Astrocyte of the hippocampus (primary cell): ENCODE results near the gene POM121C.
A peak's percentile ranks its signal among the peaks of the same experiment; 100 is the strongest.
"Not testable (repeated sequence)": the region's sequence is repeated elsewhere in the genome, so short reads cannot be mapped to it uniquely, and the experiment has no call there.

ENCODE experiments used
- DNase-seq: peaks from one replicate; pipeline ENCODE4 v3.0.0; 2011; ENCODE audit warnings: low read depth, low spot score

Gene POM121C

GRCh38 chr7:75485979-75486643, at the start of gene POM121C:
Gene POM121C, minus strand, starts transcription at chr7:75486299. Its CDS starts 44,803 bp downstream, at chr7:75441496.
- peak; percentile 96 for DNase-seq

- peak; percentile 64 for DNase-seq
These were observed 48.7 kb upstream of the POM121C start for GRCh38 chr7:75534727-75535307.

- no peak for DNase-seq
These were observed 47.8 kb upstream of the POM121C start for GRCh38 chr7:75533926-75534325.

GRCh38 chr7:75532639-75533038, 46.5 kb upstream of the POM121C start:
- no peak for DNase-seq

GRCh38 chr7:75531359-75531821, 45.3 kb upstream of the POM121C start:
- peak; percentile 19 for DNase-seq

GRCh38 chr7:75527224-75527722, 41.2 kb upstream of the POM121C start:
- peak; percentile 17 for DNase-seq

- not testable (repeated sequence) for DNase-seq
These were observed 35.6 kb upstream of the POM121C start for GRCh38 chr7:75521727-75522126.

- not testable (repeated sequence) for DNase-seq
These were observed 32.7 kb upstream of the POM121C start for GRCh38 chr7:75518842-75519241.

- not testable (repeated sequence) for DNase-seq
These were observed 22.9 kb upstream of the POM121C start for GRCh38 chr7:75509033-75509432.

- DNase-seq = not testable (repeated sequence)
These were observed 5.9 kb upstream of the POM121C start, which contains the start of gene SPDYE5 for GRCh38 chr7:75492020-75492419. Gene SPDYE5, plus strand, starts transcription at chr7:75492320. Its CDS starts 1,728 bp downstream, at chr7:75494048.

- peak; percentile 11 for DNase-seq
These were observed 632 bp downstream of the POM121C start for GRCh38 chr7:75485355-75485978.

GRCh38 chr7:75480313-75480712, 5.8 kb downstream of the POM121C start:
- DNase-seq = not testable (repeated sequence)

- DNase-seq = not testable (repeated sequence)
These were observed 8.6 kb downstream of the POM121C start for GRCh38 chr7:75477457-75477856.

GRCh38 chr7:75470166-75470565, 15.9 kb downstream of the POM121C start:
- not testable (repeated sequence) for DNase-seq

- DNase-seq = not testable (repeated sequence)
These were observed 25.6 kb downstream of the POM121C start for GRCh38 chr7:75460541-75460940.

- not testable (repeated sequence) for DNase-seq
These were observed 28.1 kb downstream of the POM121C start for GRCh38 chr7:75458034-75458433.

GRCh38 chr7:75456403-75456802, 29.7 kb downstream of the POM121C start:
- not testable (repeated sequence) for DNase-seq

GRCh38 chr7:75452494-75452955, 33.6 kb downstream of the POM121C start:
- not testable (repeated sequence) for DNase-seq

GRCh38 chr7:75449946-75450345, 36.2 kb downstream of the POM121C start:
- DNase-seq = not testable (repeated sequence)

GRCh38 chr7:75442465-75443111, 43.5 kb downstream of the POM121C start:
- DNase-seq = peak; percentile 33

- DNase-seq = not testable (repeated sequence)
These were observed 44.0 kb downstream of the POM121C start for GRCh38 chr7:75442101-75442464.

GRCh38 chr7:75439000-75439399, 47.1 kb downstream of the POM121C start:
- DNase-seq = not testable (repeated sequence)
